DND-41 (cell line): ENCODE results near the gene MB.

Source experiments
- CTCF ChIP-seq: IDR thresholded peaks from 2 replicates; pipeline ENCODE4 v1.5.1; 2012; ENCODE audit warnings: borderline replicate concordance, low read length, moderate library complexity, mild to moderate bottlenecking; ENCODE audit not compliant: poor library complexity, severe bottlenecking; ENCODE audit errors: extremely low read depth
- EZH2 ChIP-seq: IDR thresholded peaks from 3 replicates; pipeline ENCODE4 v1.6.1; 2012; ENCODE audit warnings: borderline replicate concordance, low read depth, mild to moderate bottlenecking, moderate library complexity, low read length, inconsistent platforms; ENCODE audit not compliant: severe bottlenecking

- no peak for TF ChIP-seq EZH2
- TF ChIP-seq CTCF: no peak
Observed at GRCh38 chr22:35560366-35560765, 56.8 kb downstream of the MB start.
